HG02840 (cell line): Measurements from ENCODE around the gene TMEM144.

ENCODE experiments used
- ATAC-seq: cut with Tn5 transposase; IDR thresholded peaks from one replicate; pipeline ENCODE4 v1.9.1; 2021; ENCODE audit warnings: mild to moderate bottlenecking, moderate library complexity, moderate number of reproducible peaks; ENCODE audit not compliant: unreplicated experiment, low FRiP score

TMEM144 gene

DNA sequence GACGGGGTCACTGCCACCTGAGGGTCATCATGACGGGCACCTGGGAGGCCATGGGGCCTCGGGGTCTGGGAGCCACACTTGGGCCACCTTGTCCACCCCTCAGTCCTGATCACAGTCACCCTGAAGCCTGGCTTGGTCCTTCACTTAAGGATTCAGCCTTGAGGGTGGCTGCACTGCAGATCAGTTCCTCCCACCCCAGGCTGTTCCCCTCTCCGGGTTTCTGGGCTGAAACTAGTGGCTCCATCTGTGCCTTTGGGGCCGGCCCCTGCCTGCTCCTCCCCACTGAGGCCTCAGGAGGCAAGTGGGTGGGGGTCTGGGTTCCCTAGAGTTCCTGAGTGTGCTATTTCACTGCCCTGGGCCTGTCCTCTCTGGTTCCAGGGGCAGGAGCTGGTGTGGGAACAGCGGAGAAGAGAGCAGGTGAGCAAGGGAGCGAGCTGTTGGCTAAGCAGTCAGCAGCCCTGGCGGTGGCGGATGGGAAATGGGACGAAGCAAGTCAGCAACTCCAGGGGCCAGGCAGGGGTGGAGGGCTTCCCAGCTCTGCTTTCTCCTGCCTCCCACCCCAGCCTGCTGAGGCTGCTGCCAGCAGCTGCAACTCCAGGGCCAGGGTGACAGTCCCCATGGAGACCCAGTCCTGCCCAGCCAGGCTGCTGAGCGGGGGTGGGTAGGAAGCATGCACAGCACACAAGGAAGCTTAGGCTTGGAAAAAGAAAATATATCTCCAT lies 81.2 kb downstream of the TMEM144 start:
- ATAC-seq, result no peak

DNA sequence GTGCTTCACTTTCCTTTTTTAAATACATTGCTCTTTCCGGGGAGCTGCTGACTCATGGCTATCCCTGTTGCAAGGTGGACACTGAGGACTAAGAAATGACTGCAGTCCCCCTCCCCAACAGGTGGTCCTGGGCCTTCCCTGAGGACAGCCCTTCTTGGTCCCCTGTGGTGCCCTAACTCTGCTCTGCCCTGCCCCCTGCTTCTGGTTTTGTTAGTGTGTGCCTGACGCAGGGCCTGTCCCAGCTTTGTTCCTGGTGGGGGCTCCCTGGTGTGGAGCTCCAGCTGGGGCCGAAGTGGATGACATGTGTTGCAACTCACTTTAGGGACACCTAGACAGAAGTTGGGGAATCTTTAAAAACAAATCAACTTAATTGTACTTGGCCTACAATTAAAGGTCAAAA lies 81.9 kb downstream of the TMEM144 start:
- ATAC-seq, result no peak

DNA sequence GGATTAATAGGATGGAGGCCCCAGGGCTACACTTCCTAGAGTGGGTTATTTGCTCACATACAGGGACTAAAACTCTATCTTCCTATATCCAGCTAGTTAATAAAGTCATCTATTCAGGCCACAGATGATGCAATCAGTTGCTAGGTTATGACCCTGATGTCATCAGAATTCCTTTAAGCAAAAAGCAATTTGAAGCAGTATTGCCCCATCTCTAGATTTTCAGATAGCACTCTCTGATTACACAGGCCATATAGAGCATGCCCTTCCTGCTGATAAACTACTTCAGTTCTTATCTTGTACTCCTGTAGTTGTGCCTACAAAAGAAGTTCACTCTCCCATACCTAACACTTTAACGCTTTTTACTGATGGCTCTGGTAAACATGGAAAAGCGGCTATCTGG lies 84.8 kb downstream of the TMEM144 start:
- no peak for ATAC-seq

DNA sequence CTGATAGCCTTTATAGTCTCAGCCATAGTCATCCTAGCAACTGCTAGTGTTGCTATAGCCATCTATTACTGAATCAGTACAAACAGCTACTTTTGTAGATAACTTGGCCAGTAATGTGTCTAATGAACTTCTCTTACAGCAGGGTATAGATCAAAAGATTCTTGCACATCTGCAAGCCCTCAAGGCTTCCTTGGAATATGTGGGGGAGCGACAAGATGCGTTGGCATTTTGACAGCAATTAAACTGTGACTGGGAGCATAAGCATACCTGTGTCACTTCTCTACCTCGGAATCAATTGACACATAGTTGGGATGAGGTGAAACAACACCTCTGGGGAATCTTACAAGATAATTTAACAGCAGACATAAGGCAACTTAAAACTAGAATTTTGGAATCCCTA lies 87.6 kb downstream of the TMEM144 start:
- no peak for ATAC-seq

DNA sequence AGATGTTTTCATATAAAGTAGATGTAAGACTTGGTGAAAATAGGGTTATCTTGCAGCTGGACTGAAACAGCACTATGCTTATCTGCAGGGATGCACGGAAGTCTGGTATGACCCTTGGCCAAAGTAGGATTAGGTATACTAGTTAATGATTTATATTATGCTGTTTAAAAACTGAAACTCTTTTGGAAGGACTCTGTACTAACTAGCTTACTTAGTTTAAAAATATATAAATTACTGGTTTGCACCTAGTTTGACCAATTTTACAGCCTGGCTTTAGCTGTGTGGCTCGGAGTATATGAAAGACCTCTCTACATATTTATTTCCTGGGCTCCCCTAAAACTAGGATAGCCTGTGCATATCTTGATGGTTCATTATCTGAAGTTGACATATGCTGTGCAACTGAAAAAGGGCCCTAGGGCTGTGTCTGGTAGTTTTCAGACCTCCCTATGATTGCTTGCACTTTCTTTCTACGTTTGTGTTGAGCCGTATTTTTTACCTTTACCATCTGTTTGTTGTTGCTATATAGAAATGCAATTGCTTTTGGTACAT lies 89.2 kb downstream of the TMEM144 start:
- no peak for ATAC-seq

DNA sequence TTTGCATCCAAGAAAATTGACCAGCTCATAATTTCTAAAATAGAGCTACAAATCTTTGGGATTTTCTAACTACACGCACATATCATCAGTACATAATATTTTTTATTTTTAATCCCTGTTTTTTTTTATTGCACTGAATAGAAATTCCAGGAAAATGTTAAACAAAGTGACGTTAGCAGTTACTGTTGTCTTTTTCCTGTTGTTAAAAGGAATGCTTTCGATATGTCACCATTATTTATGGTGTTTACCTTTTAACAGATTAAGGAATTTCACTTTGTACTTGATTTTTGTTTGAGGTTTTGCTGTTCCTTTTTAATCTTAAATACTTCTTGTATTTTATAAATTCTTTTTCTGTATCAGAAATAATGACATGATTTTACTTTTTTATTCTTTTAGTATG lies 89.7 kb downstream of the TMEM144 start:
- ATAC-seq, result no peak

DNA sequence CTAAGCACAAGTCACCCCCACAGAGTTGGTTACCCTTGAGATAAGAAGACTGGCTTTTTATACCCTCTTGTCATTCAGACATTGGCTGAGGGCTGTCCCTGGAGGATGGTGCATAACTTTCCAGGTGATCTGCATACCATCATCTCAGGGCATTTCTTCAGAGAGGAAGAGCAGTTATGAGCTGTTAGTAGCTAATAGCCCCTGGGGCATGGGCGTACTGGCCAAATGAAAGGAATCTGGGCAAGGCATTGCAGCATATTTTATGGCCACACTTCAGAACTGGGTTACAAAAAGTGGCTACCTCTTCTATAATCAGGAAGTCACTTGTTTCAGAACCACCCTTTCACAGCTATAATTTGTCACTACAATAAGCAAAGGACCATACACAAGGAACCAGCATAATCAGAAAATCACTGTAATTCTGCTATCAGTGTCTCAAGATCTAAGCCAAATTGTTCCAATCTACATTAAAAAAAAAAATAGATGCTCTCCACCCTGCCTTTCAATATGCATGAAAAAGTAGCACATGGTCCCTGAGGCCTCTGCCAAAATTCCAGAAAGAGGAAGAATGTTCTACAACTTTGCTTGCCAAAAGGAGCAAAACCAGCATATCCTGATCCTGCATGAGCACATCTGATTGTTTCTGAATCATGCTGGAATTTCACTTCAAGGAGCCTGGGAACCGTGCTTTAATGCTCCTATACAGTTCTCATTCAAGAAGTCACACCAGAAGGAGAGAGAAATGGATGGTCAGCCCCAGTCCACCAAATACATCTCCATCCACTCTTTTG lies 92.0 kb downstream of the TMEM144 start:
- ATAC-seq, result no peak

DNA sequence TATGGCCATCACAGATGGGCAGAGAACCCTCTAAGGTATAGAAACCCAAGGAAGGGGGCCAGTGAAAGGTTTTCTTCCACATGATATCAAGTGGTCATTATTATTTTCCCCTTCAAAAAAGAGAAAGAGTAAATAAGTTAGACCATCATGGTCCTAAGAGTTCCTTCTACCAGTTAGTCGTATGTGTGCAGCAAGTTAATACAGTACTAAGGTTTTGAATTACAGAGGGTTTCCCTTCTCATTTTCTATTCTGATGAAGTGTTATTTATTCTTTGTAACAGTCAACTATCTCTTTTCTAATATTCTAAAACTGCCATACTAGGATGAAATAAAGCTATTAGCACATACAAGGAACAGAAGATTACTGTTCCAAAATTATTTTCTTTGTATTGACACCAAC lies 94.4 kb downstream of the TMEM144 start:
- no peak for ATAC-seq
